ENCODE data around the gene DENND1A. TPM values are rescaled to one million over a fixed set of nuclear protein-coding genes. Genes with fewer than 3 reads are reported as not detected.

Gene DENND1A
- total RNA-seq, 1 experiment from 2014 or later, result 29.7 TPM

GRCh38 chr9:123490688-123491087 is 439.2 kb downstream of the DENND1A start:
- Histone ChIP-seq H3K4me2 (ENCODE audit: low read length) (no peak overlapping the region), H3K79me2 (ENCODE audit: low read length) (no peaks in the 10 kb centered on the region), H3K9me3 (ENCODE audit: low read length) (no peaks in the 10 kb centered on the region), H3K4me3 (ENCODE audit: low read length) (no peak overlapping the region), H3K27ac (ENCODE audit: low read length) (no peak overlapping the region), H3K9ac (ENCODE audit: low read length) (no peak overlapping the region), H3F3A (ENCODE audit: low read length, unreplicated experiment) (no peaks in the 10 kb centered on the region), H3K36me3 (ENCODE audit: low read depth, low read length) (no peaks in the 10 kb centered on the region), H4K20me1 (ENCODE audit: low read length) (no peaks in the 10 kb centered on the region), H3K4me1 (ENCODE audit: insufficient read depth, low read length) (no peaks in the 10 kb centered on the region), H2AFZ (ENCODE audit: low read length) (no peak overlapping the region), H3K9me2 (replicated peaks; ENCODE audit: low read length) (no peaks in the 10 kb centered on the region), H3K27me3 (ENCODE audit: low read length) (no peaks in the 10 kb centered on the region)
- DNase-seq, result no peak
- ATAC-seq, result no peak
- TF ChIP-seq CTCF (conservative IDR thresholded peaks at IDR 0.05; ENCODE audit: low read depth, low read length), result no peak
- TF ChIP-seq EZH2 (IDR thresholded peaks at IDR 0.05; ENCODE audit: low read length, unreplicated experiment), result no peak
- TF ChIP-seq EZH2phosphoT487 (IDR thresholded peaks at IDR 0.05; ENCODE audit: borderline replicate concordance, low read length), result no peak
- intact Hi-C loops (cut with micrococcal nuclease), result no loop called here
- ChIA-PET CTCF (no interaction called here), POLR2A (ENCODE audit: unreplicated experiment) (no interaction called here)
- BruUV-seq (replicated peaks), result no TSS peak

GRCh38 chr9:123488722-123489321 is 441.1 kb downstream of the DENND1A start:
- no peak overlapping the region for H2AFZ ChIP-seq (ENCODE audit: low read length)
- no peak overlapping the region for H3K4me2 ChIP-seq (ENCODE audit: low read length)
- no peaks in the 10 kb centered on the region for H3F3A ChIP-seq (ENCODE audit: low read length, unreplicated experiment)
- no peak overlapping the region for H3K9ac ChIP-seq (ENCODE audit: low read length)
- H3K4me1 ChIP-seq (ENCODE audit: insufficient read depth, low read length), result no peaks in the 10 kb centered on the region
- no peak for DNase-seq
- intact Hi-C loops (cut with micrococcal nuclease), result no loop called here
- no peak for TF ChIP-seq CTCF (conservative IDR thresholded peaks at IDR 0.05; ENCODE audit: low read depth, low read length)
- TF ChIP-seq EZH2 (IDR thresholded peaks at IDR 0.05; ENCODE audit: low read length, unreplicated experiment), result no peak
- no peak for TF ChIP-seq EZH2phosphoT487 (IDR thresholded peaks at IDR 0.05; ENCODE audit: borderline replicate concordance, low read length)
- ChIA-PET POLR2A (ENCODE audit: unreplicated experiment) (no interaction called here), CTCF (no interaction called here)
- no peak for ATAC-seq
- no peaks in the 10 kb centered on the region for H3K27me3 ChIP-seq (ENCODE audit: low read length)
- no peaks in the 10 kb centered on the region for H4K20me1 ChIP-seq (ENCODE audit: low read length)
- H3K36me3 ChIP-seq (ENCODE audit: low read depth, low read length), result no peaks in the 10 kb centered on the region
- H3K79me2 ChIP-seq (ENCODE audit: low read length), result no peaks in the 10 kb centered on the region
- no peaks in the 10 kb centered on the region for H3K9me3 ChIP-seq (ENCODE audit: low read length)
- no TSS peak for BruUV-seq (replicated peaks)
- H3K4me3 ChIP-seq (ENCODE audit: low read length), result no peak overlapping the region
- H3K9me2 ChIP-seq (replicated peaks; ENCODE audit: low read length), result no peaks in the 10 kb centered on the region
- H3K27ac ChIP-seq (ENCODE audit: low read length), result no peak overlapping the region

- intact Hi-C loops (cut with micrococcal nuclease), result no loop called here
- Histone ChIP-seq H3K9me2 (replicated peaks; ENCODE audit: low read length) (no peaks in the 10 kb centered on the region), H4K20me1 (ENCODE audit: low read length) (no peaks in the 10 kb centered on the region), H2AFZ (ENCODE audit: low read length) (no peak overlapping the region), H3K4me3 (ENCODE audit: low read length) (no peak overlapping the region), H3K27ac (ENCODE audit: low read length) (no peak overlapping the region), H3K27me3 (ENCODE audit: low read length) (no peaks in the 10 kb centered on the region), H3K4me2 (ENCODE audit: low read length) (no peak overlapping the region), H3K9me3 (ENCODE audit: low read length) (no peaks in the 10 kb centered on the region), H3K36me3 (ENCODE audit: low read depth, low read length) (no peaks in the 10 kb centered on the region), H3K4me1 (ENCODE audit: insufficient read depth, low read length) (no peaks in the 10 kb centered on the region), H3K9ac (ENCODE audit: low read length) (no peak overlapping the region), H3K79me2 (ENCODE audit: low read length) (no peaks in the 10 kb centered on the region), H3F3A (ENCODE audit: low read length, unreplicated experiment) (no peaks in the 10 kb centered on the region)
- ATAC-seq (no peak), DNase-seq (no peak)
- BruUV-seq (replicated peaks), result no TSS peak
- CTCF ChIA-PET, result no interaction called here
- POLR2A ChIA-PET (ENCODE audit: unreplicated experiment), result no interaction called here
- TF ChIP-seq CTCF (conservative IDR thresholded peaks at IDR 0.05; ENCODE audit: low read depth, low read length) (no peak), EZH2phosphoT487 (IDR thresholded peaks at IDR 0.05; ENCODE audit: borderline replicate concordance, low read length) (no peak), EZH2 (IDR thresholded peaks at IDR 0.05; ENCODE audit: low read length, unreplicated experiment) (no peak)
These were observed 441.9 kb downstream of the DENND1A start for GRCh38 chr9:123487944-123488548.

Data from PC-3 (cell line).